Testis (tissue), 2 donors: ENCODE measurements around the gene ME2.
"Not testable (repeated sequence)": the region's sequence is repeated elsewhere in the genome, so short reads cannot be mapped to it uniquely, and the experiment has no call there.

ENCODE experiments used
- CTCF ChIP-seq, 3 experiments: fragments of 450-650 bp in 2 of 3; fragments of 200-600 bp in 1 of 3; sonication (generic) in 1 of 3; IDR thresholded peaks; one replicate each; pipeline ENCODE4 v1.5.1; 2016 to 2019; ENCODE audit warnings: antibody characterized with exemption in 3 of 3, mild to moderate bottlenecking in 2 of 3, moderate library complexity in 1 of 3
- POLR2A ChIP-seq: fragments of 450-650 bp; IDR thresholded peaks from one replicate; pipeline ENCODE4 v1.6.1; 2017; ENCODE audit warnings: antibody characterized with exemption, mild to moderate bottlenecking, moderate library complexity

- not testable (repeated sequence) for TF ChIP-seq CTCF (IDR thresholded peaks at IDR 0.05); POLR2A
Observed at GRCh38 chr18:51003174-51003573, 124.3 kb downstream of the ME2 start.
